GM10266 (cell line): ENCODE results near the gene SNHG17.

ENCODE experiments used
- DNase-seq: peaks from one replicate; pipeline ENCODE4 v3.0.0; 2012; ENCODE audit errors: extremely low spot score
- TF ChIP-seq, protein P1 (sequence below): IDR thresholded peaks from 2 replicates; pipeline ENCODE4 v1.5.1; 2012; ENCODE audit warnings: mild to moderate bottlenecking, low read depth; ENCODE audit not compliant: control insufficient read depth, insufficient read depth; ENCODE audit errors: missing control alignments

The SNHG17 gene

GRCh38 chr20:38434770-38435554 is at the start of gene SNHG17:
Gene SNHG17 (minus strand): TSS chr20:38435328.
- TF ChIP-seq, protein P1, sequence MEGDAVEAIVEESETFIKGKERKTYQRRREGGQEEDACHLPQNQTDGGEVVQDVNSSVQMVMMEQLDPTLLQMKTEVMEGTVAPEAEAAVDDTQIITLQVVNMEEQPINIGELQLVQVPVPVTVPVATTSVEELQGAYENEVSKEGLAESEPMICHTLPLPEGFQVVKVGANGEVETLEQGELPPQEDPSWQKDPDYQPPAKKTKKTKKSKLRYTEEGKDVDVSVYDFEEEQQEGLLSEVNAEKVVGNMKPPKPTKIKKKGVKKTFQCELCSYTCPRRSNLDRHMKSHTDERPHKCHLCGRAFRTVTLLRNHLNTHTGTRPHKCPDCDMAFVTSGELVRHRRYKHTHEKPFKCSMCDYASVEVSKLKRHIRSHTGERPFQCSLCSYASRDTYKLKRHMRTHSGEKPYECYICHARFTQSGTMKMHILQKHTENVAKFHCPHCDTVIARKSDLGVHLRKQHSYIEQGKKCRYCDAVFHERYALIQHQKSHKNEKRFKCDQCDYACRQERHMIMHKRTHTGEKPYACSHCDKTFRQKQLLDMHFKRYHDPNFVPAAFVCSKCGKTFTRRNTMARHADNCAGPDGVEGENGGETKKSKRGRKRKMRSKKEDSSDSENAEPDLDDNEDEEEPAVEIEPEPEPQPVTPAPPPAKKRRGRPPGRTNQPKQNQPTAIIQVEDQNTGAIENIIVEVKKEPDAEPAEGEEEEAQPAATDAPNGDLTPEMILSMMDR = peak; percentile 99
- peak; percentile 84 for DNase-seq

GRCh38 chr20:38479596-38479995 is 44.5 kb upstream of the SNHG17 start:
- TF ChIP-seq, protein P1 = no peak
- no peak for DNase-seq

DNA sequence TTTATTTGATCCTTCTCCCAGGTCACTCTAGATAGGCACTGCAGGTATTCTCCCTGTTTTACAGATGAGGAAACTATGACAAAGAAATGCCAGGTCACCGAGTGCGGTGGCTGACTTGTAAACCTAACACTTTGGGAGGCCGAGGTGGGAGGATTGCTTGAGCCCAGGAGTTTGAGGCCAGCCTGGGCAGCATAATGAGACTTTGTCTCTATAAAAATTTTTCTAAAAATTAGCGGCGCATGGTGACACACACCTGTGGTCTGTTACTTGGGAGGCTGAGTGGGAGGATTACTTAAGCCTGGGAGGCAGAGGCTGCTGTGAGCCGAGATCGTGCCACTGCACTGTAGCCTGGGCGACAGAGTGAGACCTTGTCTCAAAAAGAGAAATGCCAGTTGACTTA is 42.6 kb upstream of the SNHG17 start:
- TF ChIP-seq, protein P1 = no peak
- no peak for DNase-seq

DNA sequence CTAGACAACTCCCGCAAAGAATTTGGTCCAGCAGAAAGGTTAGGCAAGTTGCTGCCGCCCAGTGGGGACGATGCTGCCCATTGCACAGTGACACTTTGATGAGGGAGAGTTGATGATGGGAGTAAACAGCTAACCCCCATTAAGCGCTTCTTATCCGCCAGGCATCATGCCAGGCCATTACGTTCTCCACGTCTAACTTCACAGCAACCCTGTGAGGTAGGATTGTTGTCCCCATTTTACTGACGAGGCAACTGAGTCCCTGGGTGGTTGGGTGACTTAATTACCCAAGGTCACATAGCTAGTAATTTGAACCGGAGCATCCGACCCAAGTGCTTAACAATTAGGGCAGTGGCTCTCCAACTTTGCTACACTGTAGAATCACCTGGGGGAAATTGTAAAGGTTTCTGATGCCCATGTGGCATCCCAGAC is 38.3 kb upstream of the SNHG17 start:
- TF ChIP-seq, protein P1 = peak; percentile 19
- DNase-seq = no peak

DNA sequence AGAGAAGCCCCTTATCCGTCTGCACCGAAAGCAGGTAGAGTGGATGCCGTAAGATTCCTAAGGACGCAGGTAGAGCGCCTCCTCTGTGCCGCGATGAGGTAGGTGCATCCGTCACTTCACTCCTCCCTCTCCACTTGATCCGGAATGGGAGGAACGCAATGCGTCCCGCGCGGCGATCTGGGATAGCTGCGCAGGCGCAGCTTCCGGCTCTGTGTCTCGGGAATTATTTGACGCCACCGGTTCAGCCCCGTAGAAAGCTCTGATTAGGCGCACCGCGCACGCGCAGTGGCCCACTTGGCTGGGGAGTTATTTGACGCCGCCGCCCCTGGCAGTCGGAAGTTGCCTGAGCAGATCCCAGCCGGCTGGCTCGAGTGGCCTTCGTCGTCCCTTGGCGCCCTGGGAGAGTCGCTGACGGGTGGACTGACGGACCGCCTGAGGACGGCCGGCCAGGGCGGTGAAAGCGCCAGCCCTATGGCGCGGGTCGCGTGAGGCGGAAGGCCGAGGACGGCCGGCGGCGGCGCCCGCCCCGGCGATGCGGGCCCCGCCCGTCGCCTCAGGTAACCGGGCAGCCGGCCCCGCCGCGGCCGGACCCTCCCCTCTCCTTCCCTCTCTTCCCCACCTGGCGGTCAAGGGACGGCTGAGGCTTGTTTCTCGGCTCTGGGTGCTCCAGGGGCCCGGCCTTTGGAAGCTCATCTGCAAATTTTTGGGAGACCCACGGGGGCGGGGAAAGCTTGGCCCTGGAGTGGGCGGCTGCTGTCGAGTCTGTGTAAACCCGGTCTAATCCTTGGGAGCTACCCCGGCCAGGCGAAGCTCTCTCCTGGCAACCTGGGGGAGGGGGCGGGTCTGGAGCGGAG is 37.6 kb upstream of the SNHG17 start, which contains the start of gene RALGAPB:
RALGAPB (plus strand) TSS at position 331 of the 854 bp plus-strand sequence. CDS start 15,590 bp downstream, outside the sequence.
- TF ChIP-seq, protein P1 = peak; percentile 46
- DNase-seq = peak; percentile 97

GRCh38 chr20:38471987-38472512 is 36.9 kb upstream of the SNHG17 start:
- TF ChIP-seq, protein P1 = no peak

More at GRCh38 chr20:38471987-38472512, 36.9 kb upstream of the SNHG17 start:
- no peak for DNase-seq
